IgD-negative memory B cell (primary cell): ENCODE measurements around the gene CCDC57. TPM values are rescaled to one million over a fixed set of nuclear protein-coding genes. Genes with fewer than 3 reads are reported as not detected.

Source experiments
- H3K27ac Mint-ChIP-seq, 3 donors: one replicate each; pipeline ENCODE4 v1.8.0; 2020 to 2022; ENCODE audit warnings: mild to moderate bottlenecking in 3 of 3, mixed read lengths in 3 of 3, moderate library complexity in 1 of 3
- H3K27me3 Mint-ChIP-seq: one replicate; pipeline ENCODE4 v1.8.0; 2021; ENCODE audit warnings: mixed read lengths
- H3K36me3 Mint-ChIP-seq: one replicate; pipeline ENCODE4 v1.8.0; 2020; ENCODE audit warnings: mild to moderate bottlenecking, mixed read lengths
- H3K4me1 Mint-ChIP-seq, 3 donors: one replicate each; pipeline ENCODE4 v1.8.0; 2020 to 2022; ENCODE audit warnings: mixed read lengths in 3 of 3, mild to moderate bottlenecking in 1 of 3
- H3K4me3 Mint-ChIP-seq, 4 donors: one replicate each; pipeline ENCODE4 v1.8.0; 2020 to 2022; ENCODE audit warnings: mild to moderate bottlenecking in 4 of 4, mixed read lengths in 4 of 4, moderate library complexity in 3 of 4
- H3K9me3 Mint-ChIP-seq, 3 donors: one replicate each; pipeline ENCODE4 v1.8.0; 2020 to 2021; ENCODE audit warnings: mixed read lengths in 3 of 3, mild to moderate bottlenecking in 1 of 3
- polyA plus RNA-seq: library from polyadenylated mRNA; unstranded; fragments of 300-500 nt; fragmentation: Illumina TruSeq; gene quantifications from one replicate; pipeline ENCODE4 v1.2.3, GENCODE V29; 2021

CCDC57 gene
- polyA plus RNA-seq, 1 donor from 2014 or later: 34.1 TPM

GRCh38 chr17:82065193-82065637 lies 147.4 kb downstream of the CCDC57 start:
- H3K27ac Mint-ChIP-seq: peak overlapping the region in 2 of 3 donors; percentile 71 to 87
- H3K9me3 Mint-ChIP-seq: no peaks in the 10 kb centered on the region
- peaks cover 0 to 10% (median 0%) of the 10 kb centered on the region in 3 donors for H3K4me1 Mint-ChIP-seq
- H3K27me3 Mint-ChIP-seq: no peaks in the 10 kb centered on the region
- H3K4me3 Mint-ChIP-seq: peak overlapping the region; percentile 69 to 86 (median 79)
- H3K36me3 Mint-ChIP-seq: no peaks in the 10 kb centered on the region

GRCh38 chr17:82064433-82065192 lies 148.0 kb downstream of the CCDC57 start:
- peak overlapping the region in 2 of 3 donors; percentile 87 to 89 for H3K27ac Mint-ChIP-seq
- peak overlapping the region; percentile 69 to 86 (median 79) for H3K4me3 Mint-ChIP-seq
- H3K9me3 Mint-ChIP-seq: no peaks in the 10 kb centered on the region
- no peaks in the 10 kb centered on the region for H3K36me3 Mint-ChIP-seq
- H3K4me1 Mint-ChIP-seq: peaks cover 0 to 10% (median 0%) of the 10 kb centered on the region in 3 donors
- H3K27me3 Mint-ChIP-seq: no peaks in the 10 kb centered on the region

GRCh38 chr17:82063424-82064415 lies 148.9 kb downstream of the CCDC57 start:
- Mint-ChIP-seq H3K36me3 (no peaks in the 10 kb centered on the region), H3K9me3 (no peaks in the 10 kb centered on the region), H3K4me1 (peaks cover 0 to 10% (median 0%) of the 10 kb centered on the region in 3 donors), H3K27ac (peak overlapping the region in 2 of 3 donors; percentile 87 to 89), H3K27me3 (no peaks in the 10 kb centered on the region), H3K4me3 (peak overlapping the region; percentile 69 to 86 (median 79))

- Mint-ChIP-seq H3K4me3 (no peak overlapping the region), H3K36me3 (no peaks in the 10 kb centered on the region), H3K27ac (peak overlapping the region in 1 of 3 donors; percentile 46), H3K4me1 (peaks cover 0 to 10% (median 0%) of the 10 kb centered on the region in 3 donors), H3K27me3 (no peaks in the 10 kb centered on the region), H3K9me3 (no peaks in the 10 kb centered on the region)
Measured at GRCh38 chr17:82062984-82063368, 149.7 kb downstream of the CCDC57 start.

GRCh38 chr17:82062076-82062983 lies 150.3 kb downstream of the CCDC57 start:
- peaks cover 0 to 10% (median 0%) of the 10 kb centered on the region in 3 donors for H3K4me1 Mint-ChIP-seq
- no peaks in the 10 kb centered on the region for H3K27me3 Mint-ChIP-seq
- no peak overlapping the region for H3K27ac Mint-ChIP-seq
- H3K9me3 Mint-ChIP-seq: no peaks in the 10 kb centered on the region
- H3K4me3 Mint-ChIP-seq: no peak overlapping the region
- H3K36me3 Mint-ChIP-seq: no peaks in the 10 kb centered on the region

GRCh38 chr17:82061047-82061925 lies 151.4 kb downstream of the CCDC57 start:
- H3K36me3 Mint-ChIP-seq: no peaks in the 10 kb centered on the region
- no peaks in the 10 kb centered on the region for H3K9me3 Mint-ChIP-seq
- H3K27me3 Mint-ChIP-seq: no peaks in the 10 kb centered on the region
- no peak overlapping the region for H3K4me3 Mint-ChIP-seq
- peaks cover 0 to 6% (median 0%) of the 10 kb centered on the region in 3 donors for H3K4me1 Mint-ChIP-seq
- H3K27ac Mint-ChIP-seq: no peak overlapping the region

GRCh38 chr17:82060614-82061013 lies 152.0 kb downstream of the CCDC57 start:
- Mint-ChIP-seq H3K36me3 (no peaks in the 10 kb centered on the region), H3K27me3 (no peaks in the 10 kb centered on the region), H3K4me3 (no peak overlapping the region), H3K9me3 (no peaks in the 10 kb centered on the region), H3K27ac (no peak overlapping the region), H3K4me1 (peaks cover 0 to 4% (median 0%) of the 10 kb centered on the region in 3 donors)

GRCh38 chr17:82060001-82060380 lies 152.7 kb downstream of the CCDC57 start:
- no peaks in the 10 kb centered on the region for H3K9me3 Mint-ChIP-seq
- H3K4me1 Mint-ChIP-seq: peaks cover 0 to 4% (median 0%) of the 10 kb centered on the region in 3 donors
- peak overlapping the region in 1 of 3 donors; percentile 10 for H3K27ac Mint-ChIP-seq
- no peaks in the 10 kb centered on the region for H3K36me3 Mint-ChIP-seq
- no peaks in the 10 kb centered on the region for H3K27me3 Mint-ChIP-seq
- H3K4me3 Mint-ChIP-seq: peak overlapping the region in 1 of 4 donors; percentile 32

GRCh38 chr17:82059272-82060000 lies 153.2 kb downstream of the CCDC57 start:
- Mint-ChIP-seq H3K27me3 (no peaks in the 10 kb centered on the region), H3K36me3 (no peaks in the 10 kb centered on the region), H3K9me3 (no peaks in the 10 kb centered on the region), H3K4me3 (no peak overlapping the region), H3K4me1 (peaks cover 0 to 4% (median 1%) of the 10 kb centered on the region in 3 donors), H3K27ac (no peak overlapping the region)

GRCh38 chr17:82058855-82059249 lies 153.8 kb downstream of the CCDC57 start:
- Mint-ChIP-seq H3K27ac (no peak overlapping the region), H3K27me3 (no peaks in the 10 kb centered on the region), H3K4me1 (peaks cover 0 to 1% (median 0%) of the 10 kb centered on the region in 3 donors), H3K36me3 (no peaks in the 10 kb centered on the region), H3K9me3 (no peaks in the 10 kb centered on the region), H3K4me3 (no peak overlapping the region)

- Mint-ChIP-seq H3K9me3 (no peaks in the 10 kb centered on the region), H3K36me3 (no peaks in the 10 kb centered on the region)
Measured at GRCh38 chr17:82058230-82058854, 154.3 kb downstream of the CCDC57 start.

GRCh38 chr17:82056729-82057621 lies 155.7 kb downstream of the CCDC57 start:
- no peaks in the 10 kb centered on the region for H3K36me3 Mint-ChIP-seq
- no peaks in the 10 kb centered on the region for H3K9me3 Mint-ChIP-seq
- no peak overlapping the region for H3K27ac Mint-ChIP-seq
- no peaks in the 10 kb centered on the region for H3K27me3 Mint-ChIP-seq
- peaks cover 0 to 5% (median 0%) of the 10 kb centered on the region in 3 donors for H3K4me1 Mint-ChIP-seq
- no peak overlapping the region for H3K4me3 Mint-ChIP-seq

More at GRCh38 chr17:82058230-82058854, 154.3 kb downstream of the CCDC57 start:
- peaks cover 0 to 1% (median 0%) of the 10 kb centered on the region in 3 donors for H3K4me1 Mint-ChIP-seq
- no peaks in the 10 kb centered on the region for H3K27me3 Mint-ChIP-seq
- H3K27ac Mint-ChIP-seq: no peak overlapping the region
- H3K4me3 Mint-ChIP-seq: peak overlapping the region in 1 of 4 donors; percentile 57
